ENCODE measurements around the gene GLUD1.
"Not testable (repeated sequence)": the region's sequence is repeated elsewhere in the genome, so short reads cannot be mapped to it uniquely, and the experiment has no call there.

DNA sequence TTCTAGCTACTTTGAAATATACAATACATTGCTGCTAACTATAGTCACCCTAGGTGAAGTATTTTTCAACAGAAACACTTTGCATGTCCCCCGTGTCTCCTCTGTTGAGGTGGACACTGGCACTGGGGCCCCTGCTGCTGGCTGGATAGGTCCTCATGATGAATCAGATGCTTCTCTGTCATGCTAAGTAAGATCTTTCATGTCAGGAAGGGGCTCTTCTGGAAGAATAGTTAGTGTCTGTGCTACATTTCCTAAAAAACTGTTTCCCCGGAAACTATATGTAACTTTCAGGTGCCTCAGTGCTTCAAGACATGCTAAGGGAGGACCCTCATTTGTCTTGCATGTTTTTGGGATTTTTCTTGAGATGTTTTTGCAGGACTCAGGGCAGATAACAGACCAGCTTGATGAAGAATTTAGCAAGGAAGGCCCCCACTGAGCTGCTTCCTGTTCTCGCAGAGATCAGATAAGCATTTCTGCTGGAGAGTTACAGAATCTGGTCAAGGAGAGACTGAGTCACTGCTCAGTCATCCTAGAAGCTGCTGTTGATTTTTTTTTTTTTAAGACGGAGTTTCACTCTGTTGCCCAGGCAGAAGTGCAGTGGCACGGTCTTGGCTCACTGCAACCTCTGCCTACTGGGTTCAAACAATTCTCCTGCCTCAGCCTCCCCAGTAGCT lies 69.2 kb downstream of the GLUD1 start:
- TF ChIP-seq POLR2AphosphoS5 (IDR thresholded peaks at IDR 0.05; ENCODE audit: insufficient read depth in 1 of 2, low read depth in 1 of 2), result not testable (repeated sequence)
- TF ChIP-seq, protein P1, sequence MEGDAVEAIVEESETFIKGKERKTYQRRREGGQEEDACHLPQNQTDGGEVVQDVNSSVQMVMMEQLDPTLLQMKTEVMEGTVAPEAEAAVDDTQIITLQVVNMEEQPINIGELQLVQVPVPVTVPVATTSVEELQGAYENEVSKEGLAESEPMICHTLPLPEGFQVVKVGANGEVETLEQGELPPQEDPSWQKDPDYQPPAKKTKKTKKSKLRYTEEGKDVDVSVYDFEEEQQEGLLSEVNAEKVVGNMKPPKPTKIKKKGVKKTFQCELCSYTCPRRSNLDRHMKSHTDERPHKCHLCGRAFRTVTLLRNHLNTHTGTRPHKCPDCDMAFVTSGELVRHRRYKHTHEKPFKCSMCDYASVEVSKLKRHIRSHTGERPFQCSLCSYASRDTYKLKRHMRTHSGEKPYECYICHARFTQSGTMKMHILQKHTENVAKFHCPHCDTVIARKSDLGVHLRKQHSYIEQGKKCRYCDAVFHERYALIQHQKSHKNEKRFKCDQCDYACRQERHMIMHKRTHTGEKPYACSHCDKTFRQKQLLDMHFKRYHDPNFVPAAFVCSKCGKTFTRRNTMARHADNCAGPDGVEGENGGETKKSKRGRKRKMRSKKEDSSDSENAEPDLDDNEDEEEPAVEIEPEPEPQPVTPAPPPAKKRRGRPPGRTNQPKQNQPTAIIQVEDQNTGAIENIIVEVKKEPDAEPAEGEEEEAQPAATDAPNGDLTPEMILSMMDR (IDR thresholded peaks at IDR 0.05), result not testable (repeated sequence)
